C4-2B (cell line): Measurements from ENCODE around the gene HAUS5.

Source experiments
- H3K27ac ChIP-seq: fragments of 450-650 bp; 2 replicates; pipeline ENCODE4 v1.5.1; 2017
- CTCF ChIP-seq: fragments of 450-650 bp; conservative IDR thresholded peaks from 2 replicates; pipeline ENCODE4 v1.5.1; 2017; ENCODE audit warnings: mild to moderate bottlenecking
- ZFX ChIP-seq: fragments of 450-650 bp; IDR thresholded peaks from 2 replicates; pipeline ENCODE4 v1.6.1; 2017

HAUS5 gene

GRCh38 chr19:35669566-35669965, 57.0 kb downstream of the HAUS5 start:
- H3K27ac ChIP-seq: no peak overlapping the region
- TF ChIP-seq CTCF (no peak), ZFX (no peak)

- H3K27ac ChIP-seq: no peak overlapping the region
- TF ChIP-seq ZFX: no peak
- TF ChIP-seq CTCF: no peak
Measured at GRCh38 chr19:35669974-35670373, 57.4 kb downstream of the HAUS5 start.

GRCh38 chr19:35670686-35671085, 58.2 kb downstream of the HAUS5 start:
- TF ChIP-seq CTCF (no peak), ZFX (no peak)
- H3K27ac ChIP-seq: no peak overlapping the region

- no peak overlapping the region for H3K27ac ChIP-seq
- TF ChIP-seq ZFX: no peak
- TF ChIP-seq CTCF: no peak
Measured at GRCh38 chr19:35671818-35672217, 59.3 kb downstream of the HAUS5 start.

- no peak overlapping the region for H3K27ac ChIP-seq
- TF ChIP-seq ZFX: no peak
- TF ChIP-seq CTCF: no peak
Measured at GRCh38 chr19:35673121-35673804, 60.7 kb downstream of the HAUS5 start.
